Fibroblast of skin of right biceps (primary cell): ENCODE measurements around the gene HYKK.
"Not testable (repeated sequence)": the region's sequence is repeated elsewhere in the genome, so short reads cannot be mapped to it uniquely, and the experiment has no call there.

Experiments used
- DNase-seq: peaks from one replicate; pipeline ENCODE4 v3.0.0-alpha.2; 2013

HYKK gene

GRCh38 chr15:78506971-78507830 is at the start of gene HYKK:
Gene HYKK (plus strand): TSS chr15:78507577. CDS start chr15:78513089, 5,512 bp downstream.
- DNase-seq: peak; percentile 98

- no peak for DNase-seq
These were observed 46.6 kb upstream of the HYKK start for GRCh38 chr15:78460737-78461136.

GRCh38 chr15:78461171-78461888 is 46.0 kb upstream of the HYKK start:
- DNase-seq: no peak

GRCh38 chr15:78469031-78469430 is 38.3 kb upstream of the HYKK start:
- no peak for DNase-seq

- no peak for DNase-seq
These were observed 30.1 kb upstream of the HYKK start for GRCh38 chr15:78477295-78477694.

- no peak for DNase-seq
These were observed 27.7 kb upstream of the HYKK start for GRCh38 chr15:78479650-78480049.

GRCh38 chr15:78481917-78482316 is 25.5 kb upstream of the HYKK start:
- no peak for DNase-seq

GRCh38 chr15:78492872-78493271 is 14.5 kb upstream of the HYKK start:
- peak; percentile 64 for DNase-seq

- DNase-seq: no peak
These were observed 5.5 kb upstream of the HYKK start for GRCh38 chr15:78501857-78502256.

GRCh38 chr15:78502641-78503040 is 4.7 kb upstream of the HYKK start:
- DNase-seq: no peak

- no peak for DNase-seq
These were observed 419 bp downstream of the HYKK start for GRCh38 chr15:78507831-78508160.

- DNase-seq: no peak
These were observed 895 bp downstream of the HYKK start for GRCh38 chr15:78508272-78508671.

GRCh38 chr15:78509726-78510312 is 2.4 kb downstream of the HYKK start:
- no peak for DNase-seq

GRCh38 chr15:78520035-78520434 is 12.7 kb downstream of the HYKK start:
- not testable (repeated sequence) for DNase-seq

- no peak for DNase-seq
These were observed 16.9 kb downstream of the HYKK start for GRCh38 chr15:78524230-78524629.

GRCh38 chr15:78527325-78527724 is 19.9 kb downstream of the HYKK start:
- DNase-seq: no peak

GRCh38 chr15:78533331-78533730 is 26.0 kb downstream of the HYKK start:
- no peak for DNase-seq

- peak; percentile 18 for DNase-seq
These were observed 28.8 kb downstream of the HYKK start for GRCh38 chr15:78536134-78536533.

- DNase-seq: no peak
These were observed 30.0 kb downstream of the HYKK start for GRCh38 chr15:78537266-78537905.

- DNase-seq: no peak
These were observed 31.0 kb downstream of the HYKK start for GRCh38 chr15:78538358-78538757.

GRCh38 chr15:78539464-78540140 is 32.2 kb downstream of the HYKK start:
- not testable (repeated sequence) for DNase-seq

- DNase-seq: peak; percentile 84
These were observed 32.9 kb downstream of the HYKK start, which contains the start of gene PSMA4 for GRCh38 chr15:78540141-78540870. Gene PSMA4 (plus strand): TSS chr15:78540444. CDS start chr15:78541928, 1,484 bp downstream.
